Lung (tissue), 12 donors: Measurements from ENCODE around the gene SUPT3H. TPM values are rescaled to one million over a fixed set of nuclear protein-coding genes. Genes with fewer than 3 reads are reported as not detected.
A peak's percentile ranks its signal among the peaks of the same experiment; 100 is the strongest.

Experiments used
- ATAC-seq: fragments of 200-7000 bp; cut with Tn5 transposase; one replicate; pipeline ENCODE4 v1.9.1; 2020; ENCODE audit warnings: moderate number of reproducible peaks; ENCODE audit not compliant: insufficient read depth, low FRiP score
- DNase-seq, 3 donors: peaks; one replicate each; pipeline ENCODE4 v3.0.0-alpha.2; 2013 to 2017
- H3K27ac ChIP-seq, 2 donors: one replicate each; pipeline ENCODE4 v1.5.1; 2013; ENCODE audit warnings: mild to moderate bottlenecking in 2 of 2, moderate library complexity in 2 of 2, control low read depth in 1 of 2, inconsistent platforms in 1 of 2, low read depth in 1 of 2, low read length in 1 of 2
- H3K27me3 ChIP-seq, 3 donors: one replicate each; pipeline ENCODE4 v1.5.1; 2013; ENCODE audit warnings: low read length in 2 of 3; ENCODE audit not compliant: control insufficient read depth in 3 of 3, insufficient read depth in 3 of 3
- H3K36me3 ChIP-seq, 4 donors: one replicate each; pipeline ENCODE4 v1.5.1; 2013; ENCODE audit warnings: low read length in 4 of 4, mild to moderate bottlenecking in 1 of 4, moderate library complexity in 1 of 4; ENCODE audit not compliant: control insufficient read depth in 4 of 4, insufficient read depth in 4 of 4
- H3K4me1 ChIP-seq, 5 donors: one replicate each; pipeline ENCODE4 v1.5.1; 2013; ENCODE audit warnings: low read length in 5 of 5, mild to moderate bottlenecking in 2 of 5, moderate library complexity in 1 of 5; ENCODE audit not compliant: control insufficient read depth in 5 of 5, insufficient read depth in 5 of 5
- H3K4me3 ChIP-seq: one replicate; pipeline ENCODE4 v1.5.1; 2013; ENCODE audit warnings: mild to moderate bottlenecking, control low read depth, moderate library complexity
- H3K9ac ChIP-seq, 2 donors: one replicate each; pipeline ENCODE4 v1.5.1; 2013; ENCODE audit warnings: low read length in 2 of 2, control low read depth in 1 of 2; ENCODE audit not compliant: insufficient read depth in 1 of 2
- H3K9me3 ChIP-seq, 4 donors: one replicate each; pipeline ENCODE4 v1.5.1; 2013; ENCODE audit warnings: low read length in 3 of 4, mild to moderate bottlenecking in 1 of 4, moderate library complexity in 1 of 4; ENCODE audit not compliant: control insufficient read depth in 4 of 4, insufficient read depth in 3 of 4
- WGBS, 2 donors: extraction: QIAGEN DNeasy Blood & Tissue Kit; methylation state at CpG; one replicate each; pipeline ENCODE4 v1.1.7; 2013; 5-methylcytosine and 5-hydroxymethylcytosine counted together
- polyA plus RNA-seq, 2 donors: library from polyadenylated mRNA; stranded (reverse); fragments of 200-250 nt; gene quantifications; one replicate each; pipeline ENCODE4 v1.2.1, GENCODE V29; 2013
- total RNA-seq, 2 donors: library from RNA; depleted of rRNA in 1 of 2; stranded (reverse); fragments of >200 nt in 1 of 2; gene quantifications; one replicate each; pipeline ENCODE4 v1.2.1, GENCODE V29; 2014 to 2021
- TF ChIP-seq, protein P1 (sequence below): IDR thresholded peaks from 2 replicates; pipeline ENCODE4 v1.5.1; 2012; ENCODE audit warnings: mild to moderate bottlenecking; ENCODE audit errors: control extremely low read depth, extremely low read depth
- donor health status: control.
- donor health status: control.
- donor health status: Bipolar disorder and iron deficiency.
- donor health status: healthy.
- donor health status: DM: yes; HTN: yes; CAD: no.

The SUPT3H gene
- total and polyA plus RNA-seq, 4 donors, result 5.2 to 17.4 (median 8.2) TPM

DNA sequence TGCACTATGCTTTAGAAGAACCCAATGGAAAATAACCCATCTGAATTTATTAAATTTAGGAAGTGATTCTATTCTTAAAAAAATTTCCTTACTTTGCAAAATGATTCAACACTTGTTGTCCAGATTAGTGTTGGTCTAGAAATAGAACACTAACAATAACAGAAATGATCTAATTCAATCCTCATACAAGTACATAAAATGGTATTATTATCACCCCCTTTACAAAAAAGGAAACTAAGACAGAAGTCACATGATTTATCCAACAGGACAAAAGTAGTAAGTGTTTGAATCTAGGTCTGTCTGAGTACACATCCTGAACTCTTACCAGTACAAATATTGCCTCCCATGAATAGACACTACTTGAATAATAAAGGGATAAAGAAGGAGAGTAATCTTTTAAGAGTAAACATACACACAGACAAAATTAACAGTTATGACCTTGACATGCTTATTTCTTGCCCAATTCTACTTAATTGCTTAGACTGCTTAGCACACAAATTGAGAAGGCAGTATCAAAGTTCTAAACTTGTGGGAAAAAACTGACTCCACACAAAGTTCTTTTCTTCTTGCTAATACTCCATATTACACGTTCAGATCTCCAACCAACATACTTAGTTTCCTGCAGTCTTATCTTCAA is 245.0 kb downstream of the SUPT3H start:
- DNase-seq, result no peak
- H3K27ac ChIP-seq, result no peak overlapping the region
- no peaks in the 10 kb centered on the region for H3K9me3 ChIP-seq
- TF ChIP-seq, protein P1, sequence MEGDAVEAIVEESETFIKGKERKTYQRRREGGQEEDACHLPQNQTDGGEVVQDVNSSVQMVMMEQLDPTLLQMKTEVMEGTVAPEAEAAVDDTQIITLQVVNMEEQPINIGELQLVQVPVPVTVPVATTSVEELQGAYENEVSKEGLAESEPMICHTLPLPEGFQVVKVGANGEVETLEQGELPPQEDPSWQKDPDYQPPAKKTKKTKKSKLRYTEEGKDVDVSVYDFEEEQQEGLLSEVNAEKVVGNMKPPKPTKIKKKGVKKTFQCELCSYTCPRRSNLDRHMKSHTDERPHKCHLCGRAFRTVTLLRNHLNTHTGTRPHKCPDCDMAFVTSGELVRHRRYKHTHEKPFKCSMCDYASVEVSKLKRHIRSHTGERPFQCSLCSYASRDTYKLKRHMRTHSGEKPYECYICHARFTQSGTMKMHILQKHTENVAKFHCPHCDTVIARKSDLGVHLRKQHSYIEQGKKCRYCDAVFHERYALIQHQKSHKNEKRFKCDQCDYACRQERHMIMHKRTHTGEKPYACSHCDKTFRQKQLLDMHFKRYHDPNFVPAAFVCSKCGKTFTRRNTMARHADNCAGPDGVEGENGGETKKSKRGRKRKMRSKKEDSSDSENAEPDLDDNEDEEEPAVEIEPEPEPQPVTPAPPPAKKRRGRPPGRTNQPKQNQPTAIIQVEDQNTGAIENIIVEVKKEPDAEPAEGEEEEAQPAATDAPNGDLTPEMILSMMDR, result no peak
- H3K4me1 ChIP-seq, result peaks cover 0 to 4% (median 0%) of the 10 kb centered on the region in 5 donors
- H3K9ac ChIP-seq, result no peak overlapping the region
- no peak overlapping the region for H3K4me3 ChIP-seq
- ATAC-seq, result no peak
- no peaks in the 10 kb centered on the region for H3K27me3 ChIP-seq
- WGBS, 2 donors, result 53 to 78% methylated on average over 1 of the region's 1 CpG
- H3K36me3 ChIP-seq, result no peaks in the 10 kb centered on the region

DNA sequence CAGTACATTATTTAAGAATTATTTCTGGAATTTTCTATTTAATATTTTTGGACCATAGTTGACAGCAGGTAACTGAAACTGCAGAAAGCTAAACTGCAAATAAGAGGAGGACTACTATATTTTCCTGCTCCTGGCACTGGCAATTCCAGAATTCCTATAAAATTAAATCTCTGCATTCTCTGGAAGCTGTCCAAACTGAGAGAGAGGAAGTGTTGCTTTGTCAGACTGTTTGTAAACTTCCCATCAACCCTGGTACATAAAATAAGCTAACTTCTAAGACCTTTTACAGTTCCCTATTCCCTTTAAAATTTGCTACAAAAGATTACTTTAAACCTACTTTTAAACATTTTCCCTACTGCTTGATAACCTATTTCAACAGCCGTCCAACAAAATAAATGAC is 245.7 kb downstream of the SUPT3H start:
- Histone ChIP-seq H3K36me3 (no peaks in the 10 kb centered on the region), H3K9ac (no peak overlapping the region), H3K27me3 (no peaks in the 10 kb centered on the region), H3K4me3 (no peak overlapping the region), H3K9me3 (no peaks in the 10 kb centered on the region), H3K27ac (no peak overlapping the region), H3K4me1 (peaks cover 0 to 4% (median 0%) of the 10 kb centered on the region in 5 donors)
- DNase-seq (peak in 2 of 3 donors; percentile 75 to 78), ATAC-seq (no peak)
- 62 to 79% methylated on average over 1 of the region's 1 CpG for WGBS, 2 donors
- TF ChIP-seq, protein P1, result no peak

DNA sequence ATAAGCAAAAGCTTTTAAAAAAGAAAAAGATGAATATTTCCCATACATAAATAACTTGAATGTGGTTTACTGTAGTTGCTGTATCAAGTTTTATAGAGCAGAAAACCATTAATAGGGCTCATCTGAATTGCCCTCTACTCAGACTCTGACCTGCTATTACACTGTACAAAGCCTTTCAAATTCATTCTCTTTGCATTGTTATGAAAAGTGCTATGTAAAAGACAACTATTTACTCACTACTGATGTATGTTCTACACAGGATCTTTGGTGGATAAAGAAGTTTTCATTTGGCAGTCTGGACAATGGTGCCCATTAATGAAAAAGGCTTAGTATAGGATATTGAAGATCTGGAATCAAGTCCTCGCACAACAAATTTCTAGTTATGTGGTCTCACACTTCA is 248.7 kb downstream of the SUPT3H start:
- no peaks in the 10 kb centered on the region for H3K27me3 ChIP-seq
- DNase-seq (no peak), ATAC-seq (no peak)
- 95 to 98% methylated on average over 1 of the region's 1 CpG for WGBS, 2 donors
- no peak overlapping the region for H3K9ac ChIP-seq
- no peaks in the 10 kb centered on the region for H3K9me3 ChIP-seq
- TF ChIP-seq, protein P1, result no peak
- no peak overlapping the region for H3K27ac ChIP-seq
- H3K36me3 ChIP-seq, result no peaks in the 10 kb centered on the region
- peaks cover 0 to 4% (median 0%) of the 10 kb centered on the region in 5 donors for H3K4me1 ChIP-seq
- no peak overlapping the region for H3K4me3 ChIP-seq

DNA sequence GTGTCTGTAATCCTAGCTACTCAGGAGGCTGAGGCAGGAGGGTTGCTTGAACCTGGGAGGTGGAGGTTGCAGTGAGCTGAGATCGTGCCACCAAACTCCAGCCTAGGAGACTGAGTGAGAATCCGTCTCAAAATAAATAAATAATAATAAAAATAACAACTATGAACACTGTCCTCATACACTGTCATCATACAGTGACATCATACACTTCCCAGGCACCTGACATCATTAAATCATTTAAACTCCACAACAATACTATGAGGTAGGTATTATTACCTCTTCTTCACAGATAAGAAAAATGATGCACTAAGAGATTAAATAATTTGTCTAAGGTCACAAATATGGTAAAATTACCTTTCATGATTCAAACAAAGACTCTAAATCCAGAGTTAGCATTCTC is 250.5 kb downstream of the SUPT3H start:
- DNase-seq, result no peak
- 96 to 100% methylated on average over 2 of the region's 2 CpGs for WGBS, 2 donors
- Histone ChIP-seq H3K27me3 (no peaks in the 10 kb centered on the region), H3K9me3 (no peaks in the 10 kb centered on the region), H3K9ac (no peak overlapping the region), H3K27ac (no peak overlapping the region), H3K4me3 (no peak overlapping the region), H3K36me3 (no peaks in the 10 kb centered on the region), H3K4me1 (peaks cover 0 to 3% (median 0%) of the 10 kb centered on the region in 5 donors)
- TF ChIP-seq, protein P1, result no peak
- ATAC-seq, result no peak
